HG03432 (cell line): Measurements from ENCODE around the gene PODN.

Source experiments
- ATAC-seq: cut with Tn5 transposase; IDR thresholded peaks from one replicate; pipeline ENCODE4 v1.9.1; 2021; ENCODE audit warnings: mild to moderate bottlenecking, moderate library complexity; ENCODE audit not compliant: unreplicated experiment

PODN gene

DNA sequence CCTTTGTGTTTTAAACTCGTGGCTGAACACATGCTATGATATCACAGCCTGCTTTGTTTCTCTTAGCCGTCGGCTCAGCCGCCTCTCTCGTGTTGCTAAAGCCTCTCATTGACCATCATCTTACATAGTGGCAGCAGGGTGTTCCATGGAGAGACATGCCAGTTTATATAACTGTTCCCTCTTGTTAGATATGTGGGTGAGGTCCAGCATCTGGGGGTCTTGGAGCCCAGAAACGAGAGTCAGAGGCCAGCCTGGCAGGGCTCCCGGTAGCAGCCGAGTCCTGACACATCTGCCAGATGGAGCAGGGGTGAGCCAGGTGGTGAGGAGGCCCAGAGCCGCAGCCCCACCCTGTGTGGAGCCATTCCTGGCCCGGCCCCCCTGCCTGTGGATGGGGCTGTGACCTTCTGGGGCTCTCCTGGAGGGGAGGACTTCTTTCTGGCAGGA lies 11.9 kb downstream of the PODN start:
- no peak for ATAC-seq

- no peak for ATAC-seq
Observed at GRCh38 chr1:53074313-53075154, 12.5 kb downstream of the PODN start.

GRCh38 chr1:53075206-53075605 lies 13.2 kb downstream of the PODN start:
- ATAC-seq, result no peak

- no peak for ATAC-seq
Observed at GRCh38 chr1:53075761-53076163, 13.7 kb downstream of the PODN start.

DNA sequence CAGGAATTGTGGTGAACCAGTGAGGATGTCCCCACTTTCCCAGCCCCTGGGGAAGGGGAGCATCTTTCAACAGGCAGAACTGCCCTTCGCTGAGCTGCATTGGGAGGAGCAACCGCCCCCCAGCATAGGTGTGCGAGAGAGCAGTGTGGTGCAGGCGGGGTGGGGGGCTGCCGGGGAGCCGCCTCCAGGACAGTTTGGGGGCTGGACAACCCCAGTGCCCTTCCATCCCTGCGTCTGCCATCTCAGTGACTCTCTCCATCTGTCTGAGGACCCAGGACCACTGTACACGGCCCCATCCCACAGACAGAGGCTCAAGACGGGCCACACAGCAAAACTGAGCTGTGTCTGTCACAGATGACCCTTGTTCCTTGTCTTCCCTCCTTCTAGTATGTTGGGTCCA lies 14.2 kb downstream of the PODN start:
- ATAC-seq, result no peak

- ATAC-seq, result no peak
Observed at GRCh38 chr1:53076721-53077598, 14.9 kb downstream of the PODN start.

DNA sequence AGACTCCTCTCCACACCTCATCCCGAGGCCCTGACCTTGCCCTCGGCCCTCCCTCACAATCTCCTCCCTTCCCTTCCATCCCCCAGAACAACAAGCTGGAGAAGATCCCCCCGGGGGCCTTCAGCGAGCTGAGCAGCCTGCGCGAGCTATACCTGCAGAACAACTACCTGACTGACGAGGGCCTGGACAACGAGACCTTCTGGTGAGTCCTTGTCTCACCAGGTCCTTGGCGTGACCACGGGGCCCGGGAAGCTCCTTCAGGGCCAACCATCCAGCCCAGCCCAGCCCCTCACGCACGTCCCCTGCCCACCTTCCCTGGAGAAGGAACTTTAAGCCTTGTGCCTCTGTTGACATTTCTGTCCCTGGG lies 15.6 kb downstream of the PODN start:
- no peak for ATAC-seq

DNA sequence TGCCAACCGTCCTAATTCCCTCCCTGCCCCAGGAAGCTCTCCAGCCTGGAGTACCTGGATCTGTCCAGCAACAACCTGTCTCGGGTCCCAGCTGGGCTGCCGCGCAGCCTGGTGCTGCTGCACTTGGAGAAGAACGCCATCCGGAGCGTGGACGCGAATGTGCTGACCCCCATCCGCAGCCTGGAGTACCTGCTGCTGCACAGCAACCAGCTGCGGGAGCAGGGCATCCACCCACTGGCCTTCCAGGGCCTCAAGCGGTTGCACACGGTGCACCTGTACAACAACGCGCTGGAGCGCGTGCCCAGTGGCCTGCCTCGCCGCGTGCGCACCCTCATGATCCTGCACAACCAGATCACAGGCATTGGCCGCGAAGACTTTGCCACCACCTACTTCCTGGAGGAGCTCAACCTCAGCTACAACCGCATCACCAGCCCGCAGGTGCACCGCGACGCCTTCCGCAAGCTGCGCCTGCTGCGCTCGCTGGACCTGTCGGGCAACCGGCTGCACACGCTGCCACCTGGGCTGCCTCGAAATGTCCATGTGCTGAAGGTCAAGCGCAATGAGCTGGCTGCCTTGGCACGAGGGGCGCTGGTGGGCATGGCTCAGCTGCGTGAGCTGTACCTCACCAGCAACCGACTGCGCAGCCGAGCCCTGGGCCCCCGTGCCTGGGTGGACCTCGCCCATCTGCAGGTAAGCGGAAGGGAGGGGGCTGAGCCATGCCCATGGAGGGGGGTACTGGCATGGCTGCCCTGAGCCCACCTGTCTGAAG lies 16.5 kb downstream of the PODN start:
- no peak for ATAC-seq

GRCh38 chr1:53079251-53079650 lies 17.2 kb downstream of the PODN start:
- ATAC-seq, result no peak

DNA sequence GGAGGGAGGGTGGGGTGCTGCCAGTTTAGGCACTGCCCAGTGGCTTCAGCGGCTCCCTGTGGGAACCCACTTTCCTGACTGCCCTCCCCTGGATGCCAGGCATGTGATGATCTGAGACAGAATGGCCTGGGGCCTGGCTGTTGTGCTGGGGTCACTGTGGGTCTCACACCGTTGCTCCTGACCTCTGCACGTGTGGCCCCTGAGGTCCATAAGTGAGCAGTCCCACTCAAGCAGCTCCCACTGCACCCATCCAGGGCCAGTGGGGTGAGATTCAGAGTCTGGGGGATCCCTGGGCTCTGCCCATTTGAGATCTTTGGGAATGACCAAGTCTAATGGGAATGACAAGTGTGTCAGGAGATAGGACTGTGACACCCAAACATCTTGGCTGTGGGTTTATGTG lies 18.0 kb downstream of the PODN start:
- ATAC-seq, result no peak

DNA sequence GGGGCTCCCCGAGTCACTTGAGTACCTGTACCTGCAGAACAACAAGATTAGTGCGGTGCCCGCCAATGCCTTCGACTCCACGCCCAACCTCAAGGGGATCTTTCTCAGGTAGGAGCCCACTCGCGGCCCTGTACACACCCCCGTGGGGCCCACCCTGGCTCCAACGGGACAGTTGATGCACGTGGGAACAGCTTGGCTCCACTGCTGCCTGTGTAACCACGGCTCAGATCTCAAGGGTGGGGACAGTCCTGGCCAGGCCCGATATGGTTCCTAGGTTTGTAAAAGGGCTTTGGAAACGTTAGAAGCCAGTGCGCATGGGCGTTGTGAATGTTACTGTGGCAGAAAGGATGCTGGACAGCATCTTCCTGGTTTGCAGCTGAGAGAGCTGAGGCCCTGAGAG lies 18.8 kb downstream of the PODN start:
- no peak for ATAC-seq

GRCh38 chr1:53081384-53082066 lies 19.5 kb downstream of the PODN start:
- no peak for ATAC-seq

GRCh38 chr1:53082826-53083455 lies 20.9 kb downstream of the PODN start:
- no peak for ATAC-seq

DNA sequence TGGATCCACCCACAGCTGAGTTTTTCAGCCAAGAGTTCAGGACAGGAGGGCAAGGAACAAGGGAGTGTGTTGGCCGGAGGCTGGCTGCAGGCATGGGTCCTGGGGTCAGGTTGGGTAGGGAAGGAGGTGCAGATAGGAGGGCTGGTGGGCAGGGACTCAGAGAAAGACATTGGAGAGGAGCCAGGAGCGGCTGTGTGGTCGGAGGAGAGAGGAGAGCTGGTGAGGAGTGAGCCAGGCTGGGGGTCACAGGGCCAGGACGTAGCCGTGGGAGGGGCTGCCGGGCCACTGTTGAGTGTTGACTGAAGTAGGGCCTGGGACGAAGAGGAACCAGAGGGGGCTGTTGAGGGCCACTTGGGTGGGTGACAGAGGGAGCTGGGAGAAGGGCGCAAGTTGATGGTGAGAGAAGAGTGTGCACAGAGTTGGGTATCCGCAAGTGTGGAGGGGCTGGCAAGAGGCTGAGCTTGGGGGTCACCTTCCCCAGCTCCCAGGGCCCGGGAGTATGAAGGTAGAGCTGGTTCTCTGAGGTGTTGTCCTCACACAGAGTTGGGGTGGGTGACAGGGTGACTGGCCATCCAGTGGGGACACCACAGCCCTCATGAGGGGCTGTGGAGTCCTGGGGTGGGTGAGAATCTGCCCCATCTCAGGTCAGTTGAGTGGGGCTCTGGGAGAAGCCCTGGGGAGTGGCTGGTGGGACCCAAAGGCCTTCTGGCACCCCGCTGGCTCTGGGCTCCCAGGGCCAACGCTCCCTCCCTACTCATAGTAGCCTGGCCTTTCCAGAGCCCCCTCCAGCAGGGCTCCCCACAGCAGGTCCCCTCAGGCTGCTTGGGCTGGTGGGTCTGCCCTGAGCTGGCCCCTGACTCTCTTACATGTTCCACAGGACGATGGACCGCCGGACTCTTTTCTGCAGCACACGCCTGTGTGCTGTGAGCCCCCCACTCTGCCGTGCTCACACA lies 21.9 kb downstream of the PODN start:
- ATAC-seq, result no peak

GRCh38 chr1:53084589-53084971 lies 22.6 kb downstream of the PODN start:
- ATAC-seq, result no peak

GRCh38 chr1:53085405-53085804 lies 23.4 kb downstream of the PODN start:
- ATAC-seq, result no peak

DNA sequence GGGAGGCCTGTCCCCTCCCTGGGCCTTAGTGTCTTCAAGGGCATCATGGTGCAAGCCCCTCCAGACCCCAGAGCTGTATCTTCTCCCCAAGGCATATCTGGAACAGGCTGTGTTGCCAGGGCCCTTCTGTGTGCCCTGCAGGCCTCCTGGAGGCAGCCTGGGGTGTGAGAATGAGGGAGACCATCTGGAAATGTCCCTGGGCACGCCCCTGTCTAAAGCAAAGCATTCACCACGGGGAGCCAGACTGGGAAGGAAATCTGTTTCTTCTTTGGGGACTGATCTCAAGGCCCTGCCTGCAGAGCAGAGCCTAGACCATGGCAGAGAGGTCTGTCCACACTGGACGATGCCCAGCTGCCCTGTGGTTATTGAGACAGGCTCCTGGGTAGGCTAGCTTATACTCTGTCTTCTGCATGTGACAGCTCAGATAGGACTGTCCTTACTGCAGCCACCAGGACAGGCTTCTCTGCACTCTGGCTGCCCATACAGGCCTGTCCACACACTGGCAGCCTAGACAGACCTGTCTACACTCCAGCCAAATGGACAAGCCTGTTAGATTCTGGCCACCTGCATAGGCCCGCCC lies 24.6 kb downstream of the PODN start:
- ATAC-seq, result no peak

DNA sequence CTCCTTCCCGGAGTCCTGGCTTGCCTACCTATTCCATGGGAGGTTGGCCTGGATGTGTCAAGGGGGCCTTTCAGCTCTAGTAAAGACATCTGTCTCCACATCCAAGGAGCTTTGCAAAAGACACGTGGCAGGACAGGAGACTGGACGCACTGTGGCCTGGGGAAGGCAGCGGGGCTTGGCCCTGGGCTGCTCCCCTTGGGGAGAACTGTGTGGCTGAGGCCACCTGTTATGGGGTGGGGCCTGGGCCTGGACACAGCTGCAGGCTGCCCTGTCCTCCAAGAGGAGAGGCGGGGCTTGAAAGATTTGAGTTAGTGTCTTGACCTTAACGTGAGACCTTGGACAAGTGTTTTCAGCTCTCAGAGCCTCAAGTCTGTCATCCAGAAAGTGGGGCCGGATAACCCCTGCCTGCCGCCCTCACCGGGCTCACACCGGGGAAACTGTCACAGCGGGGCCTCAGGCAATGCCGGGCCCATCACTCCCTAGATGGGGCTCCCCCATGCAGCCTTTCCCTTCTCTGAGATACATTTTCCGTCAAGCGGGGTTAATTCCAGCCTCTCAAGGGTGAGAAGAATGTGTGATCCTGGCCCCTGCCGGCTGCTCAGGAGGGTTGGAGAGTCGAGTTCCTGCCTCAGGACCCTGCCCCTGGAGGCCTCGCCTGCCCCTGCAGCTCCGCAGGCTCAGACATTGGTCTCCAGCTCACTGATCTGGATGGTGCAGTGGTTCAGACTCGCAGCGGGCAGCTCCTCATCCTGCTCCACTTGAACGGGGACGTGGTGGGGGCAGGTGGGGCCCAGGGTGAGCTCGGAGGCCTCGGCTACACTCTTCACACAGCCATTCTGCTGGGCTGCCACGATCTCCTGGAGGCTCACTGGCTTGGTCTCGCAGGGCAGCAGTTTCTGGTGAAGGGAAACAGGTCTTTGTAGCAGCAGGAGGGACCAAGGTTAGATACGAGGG lies 25.6 kb downstream of the PODN start:
- no peak for ATAC-seq
